SU-DHL-6 (cell line): ENCODE results near the gene PHACTR2.

Experiments
- H2AFZ ChIP-seq: fragments of 200-600 bp; sonication (generic); 2 replicates; pipeline ENCODE4 v1.6.1; 2014; ENCODE audit warnings: low read depth, mild to moderate bottlenecking, moderate library complexity, mixed read lengths, antibody characterized with exemption, low read length; ENCODE audit not compliant: severe bottlenecking
- H3F3A ChIP-seq: fragments of 200-600 bp; shearing (Covaris generic); 2 replicates; pipeline ENCODE4 v1.6.0; 2016; ENCODE audit warnings: antibody characterized with exemption, mild to moderate bottlenecking; ENCODE audit not compliant: insufficient read depth
- H3K27ac ChIP-seq: fragments of 200-600 bp; sonication (generic); 2 replicates; pipeline ENCODE4 v1.5.1; 2016; ENCODE audit warnings: low read depth, mild to moderate bottlenecking, low read length, moderate library complexity, mixed read lengths
- H3K27me3 ChIP-seq: fragments of 200-600 bp; sonication (generic), shearing (Covaris generic); 2 replicates; pipeline ENCODE4 v1.6.0; 2014; ENCODE audit warnings: mild to moderate bottlenecking, low read length
- H3K36me3 ChIP-seq: fragments of 200-600 bp; sonication (generic); 2 replicates; pipeline ENCODE4 v1.6.1; 2014; ENCODE audit warnings: mild to moderate bottlenecking, low read length, mixed read lengths
- H3K4me2 ChIP-seq: fragments of 300-600, 200-600 bp; shearing (Covaris generic), sonication (generic); 2 replicates; pipeline ENCODE4 v1.6.0; 2014; ENCODE audit warnings: low read length, low read depth, mild to moderate bottlenecking; ENCODE audit not compliant: poor library complexity, severe bottlenecking
- H3K4me3 ChIP-seq: fragments of 200-600 bp; sonication (generic); 2 replicates; pipeline ENCODE4 v1.5.1; 2014; ENCODE audit warnings: antibody characterized with exemption, low read length, mild to moderate bottlenecking, mixed read lengths; ENCODE audit not compliant: insufficient read depth, poor library complexity, severe bottlenecking
- H3K79me2 ChIP-seq: fragments of 200-600 bp; sonication (generic); 2 replicates; pipeline ENCODE4 v1.6.1; 2014; ENCODE audit warnings: mild to moderate bottlenecking, low read length, moderate library complexity; ENCODE audit not compliant: insufficient read depth
- H3K9ac ChIP-seq: fragments of 200-600 bp; sonication (generic); 2 replicates; pipeline ENCODE4 v1.7.0; 2014; ENCODE audit warnings: mild to moderate bottlenecking, low read length
- H3K9me2 ChIP-seq: fragments of 200-600 bp; sonication (generic); replicated peaks from 2 replicates; pipeline ENCODE4 v1.6.1; 2014; ENCODE audit warnings: low read length; ENCODE audit not compliant: insufficient read depth
- H3K9me3 ChIP-seq: fragments of 200-600 bp; sonication (generic); 2 replicates; pipeline ENCODE4 v1.6.1; 2014; ENCODE audit warnings: low read length, mixed read lengths; ENCODE audit not compliant: insufficient read depth
- H4K20me1 ChIP-seq: fragments of 200-600 bp; sonication (generic); 2 replicates; pipeline ENCODE4 v1.6.1; 2014; ENCODE audit warnings: low read depth, mild to moderate bottlenecking, antibody characterized with exemption, low read length, moderate library complexity, mixed read lengths
- CTCF ChIP-seq: fragments of 200-600 bp; sonication (generic); IDR thresholded peaks from one replicate; pipeline ENCODE4 v1.5.1; 2017; ENCODE audit warnings: antibody characterized with exemption, mild to moderate bottlenecking, low read length, moderate library complexity; ENCODE audit not compliant: insufficient read depth, poor library complexity, severe bottlenecking
- EZH2phosphoT487 ChIP-seq: fragments of 200-600 bp; sonication (generic), shearing (Covaris generic); conservative IDR thresholded peaks from 2 replicates; pipeline ENCODE4 v1.6.1; 2018; ENCODE audit warnings: mild to moderate bottlenecking, antibody characterized with exemption, low read length, moderate library complexity, mixed read lengths

PHACTR2 gene

GRCh38 chr6:143701349-143702234 is 23.8 kb downstream of the PHACTR2 start:
- no peak overlapping the region for H3K4me3 ChIP-seq
- H4K20me1 ChIP-seq = no peaks in the 10 kb centered on the region
- H3K9me3 ChIP-seq = no peaks in the 10 kb centered on the region
- no peak overlapping the region for H3K27ac ChIP-seq
- H3K9ac ChIP-seq = no peak overlapping the region
- no peaks in the 10 kb centered on the region for H3K36me3 ChIP-seq
- no peak overlapping the region for H2AFZ ChIP-seq
- H3F3A ChIP-seq = no peaks in the 10 kb centered on the region
- no peaks in the 10 kb centered on the region for H3K9me2 ChIP-seq
- H3K27me3 ChIP-seq = no peaks in the 10 kb centered on the region
- H3K79me2 ChIP-seq = no peaks in the 10 kb centered on the region
- TF ChIP-seq CTCF (no peak), EZH2phosphoT487 (no peak)
- H3K4me2 ChIP-seq = no peak overlapping the region

DNA sequence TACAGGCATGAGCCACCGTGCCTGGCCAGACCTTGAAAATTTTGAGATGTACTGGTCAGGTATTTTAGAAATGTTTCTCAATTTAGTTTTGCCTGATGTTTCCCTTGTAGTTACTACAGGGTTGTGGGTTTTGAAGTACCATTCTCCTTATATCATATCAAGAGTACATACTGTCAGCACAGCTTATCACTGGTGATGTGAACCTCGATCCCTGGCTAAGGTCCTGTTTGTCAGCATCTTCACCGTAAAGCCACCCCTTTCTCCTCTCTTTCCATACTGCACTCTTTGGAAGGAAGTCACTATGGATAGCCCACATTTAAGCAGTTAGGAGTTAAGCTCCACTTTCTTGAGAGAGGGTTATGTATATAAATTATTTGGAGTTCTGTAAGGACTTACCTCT is 27.8 kb downstream of the PHACTR2 start:
- Histone ChIP-seq H3K9ac (no peak overlapping the region), H3K9me2 (no peaks in the 10 kb centered on the region), H2AFZ (no peak overlapping the region), H4K20me1 (no peaks in the 10 kb centered on the region), H3K27ac (no peak overlapping the region), H3K27me3 (no peaks in the 10 kb centered on the region), H3K79me2 (no peaks in the 10 kb centered on the region), H3K4me2 (no peak overlapping the region), H3F3A (no peaks in the 10 kb centered on the region), H3K36me3 (no peaks in the 10 kb centered on the region), H3K4me3 (no peak overlapping the region), H3K9me3 (no peaks in the 10 kb centered on the region)
- no peak for TF ChIP-seq EZH2phosphoT487

DNA sequence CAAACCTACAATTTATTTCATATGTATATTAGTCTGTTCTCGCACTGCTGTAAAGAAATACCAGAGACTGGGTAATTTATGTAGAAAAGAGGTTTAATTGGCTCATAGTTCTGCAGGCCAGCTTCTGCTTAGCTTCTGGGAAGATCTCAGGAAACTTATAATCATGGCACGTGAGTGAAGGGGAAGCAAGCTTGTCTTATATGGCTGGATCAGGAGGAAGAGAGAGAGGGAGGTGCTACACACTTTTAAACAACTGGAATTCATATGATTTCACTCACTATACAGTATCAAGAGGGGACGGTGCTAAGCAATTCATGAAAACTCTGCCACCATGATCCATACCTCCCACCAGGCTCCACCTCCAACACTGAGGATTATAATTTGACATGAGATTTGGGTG is 29.9 kb downstream of the PHACTR2 start:
- Histone ChIP-seq H3K36me3 (no peaks in the 10 kb centered on the region), H3K79me2 (no peaks in the 10 kb centered on the region), H3K9me3 (no peaks in the 10 kb centered on the region), H3K4me3 (no peak overlapping the region), H4K20me1 (no peaks in the 10 kb centered on the region), H3K9ac (no peak overlapping the region), H3F3A (no peaks in the 10 kb centered on the region), H3K27me3 (no peaks in the 10 kb centered on the region; the same call in 1 of the 2 replicates), H3K4me2 (no peak overlapping the region), H3K9me2 (no peaks in the 10 kb centered on the region), H3K27ac (no peak overlapping the region), H2AFZ (no peak overlapping the region)
- no peak for TF ChIP-seq CTCF
- TF ChIP-seq EZH2phosphoT487 = no peak

DNA sequence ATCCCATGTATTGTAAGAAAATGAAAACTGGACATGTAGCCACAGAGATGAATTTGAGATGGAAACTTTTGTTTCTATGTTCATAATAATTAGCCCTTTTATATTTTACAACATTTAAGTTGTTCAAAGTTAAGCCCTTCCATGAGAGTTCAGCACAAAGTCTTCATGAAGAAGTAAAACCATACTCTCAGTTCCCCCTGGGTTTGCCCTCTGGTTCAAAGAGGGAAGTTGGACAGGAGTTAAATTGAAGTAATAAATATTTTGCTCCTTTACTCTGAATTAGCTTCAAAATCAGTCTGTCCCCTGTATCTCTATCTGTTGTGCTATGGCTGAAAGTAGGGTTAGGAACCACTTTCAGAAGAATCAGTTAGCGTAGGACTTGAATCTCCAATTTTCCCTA is 31.1 kb downstream of the PHACTR2 start:
- Histone ChIP-seq H3K9ac (no peak overlapping the region), H3K27ac (no peak overlapping the region), H3K27me3 (no peaks in the 10 kb centered on the region; the same call in 1 of the 2 replicates), H4K20me1 (no peaks in the 10 kb centered on the region), H3K4me2 (no peak overlapping the region), H3F3A (no peaks in the 10 kb centered on the region), H3K9me2 (no peaks in the 10 kb centered on the region), H3K36me3 (no peaks in the 10 kb centered on the region), H2AFZ (no peak overlapping the region), H3K79me2 (no peaks in the 10 kb centered on the region), H3K4me3 (no peak overlapping the region), H3K9me3 (no peaks in the 10 kb centered on the region)
- TF ChIP-seq EZH2phosphoT487 = no peak
